ENCODE data around the gene TEX11.
"Not testable (repeated sequence)": the region's sequence is repeated elsewhere in the genome, so short reads cannot be mapped to it uniquely, and the experiment has no call there.

TEX11 gene

GRCh38 chrX:70527610-70528345, 380.7 kb downstream of the TEX11 start:
- no peak for DNase-seq (ENCODE audit: extremely low read depth, low read depth)
- TF ChIP-seq CTCF (IDR thresholded peaks at IDR 0.05; ENCODE audit: low read depth, low read length) = no peak

GRCh38 chrX:70527053-70527452, 381.5 kb downstream of the TEX11 start:
- DNase-seq (ENCODE audit: extremely low read depth, low read depth) = no peak
- TF ChIP-seq CTCF (IDR thresholded peaks at IDR 0.05; ENCODE audit: low read depth, low read length) = no peak

GRCh38 chrX:70525733-70526132, 382.8 kb downstream of the TEX11 start:
- DNase-seq (ENCODE audit: extremely low read depth, low read depth) = no peak
- no peak for TF ChIP-seq CTCF (IDR thresholded peaks at IDR 0.05; ENCODE audit: low read depth, low read length)

GRCh38 chrX:70515692-70516091, 392.8 kb downstream of the TEX11 start:
- DNase-seq (ENCODE audit: extremely low read depth, low read depth) = not testable (repeated sequence)

DNA sequence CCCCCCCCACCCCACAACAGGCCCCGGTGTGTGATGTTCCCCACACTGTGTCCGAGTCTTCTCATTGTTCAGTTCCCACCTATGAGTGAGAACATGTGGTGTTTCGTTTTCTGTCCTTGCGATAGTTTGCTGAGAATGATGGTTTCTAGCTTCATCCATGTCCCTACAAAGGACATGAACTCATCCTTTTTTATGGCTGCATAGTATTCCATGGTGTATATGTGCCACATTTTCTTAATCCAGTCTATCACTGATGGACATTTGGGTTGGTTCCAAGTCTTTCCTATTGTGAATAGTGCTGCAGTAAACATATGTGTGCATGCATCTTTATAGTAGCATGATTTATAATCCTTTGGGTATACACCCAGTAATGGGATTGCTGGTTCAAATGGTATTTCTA, 393.2 kb downstream of the TEX11 start:
- not testable (repeated sequence) for DNase-seq (ENCODE audit: extremely low read depth, low read depth)

DNA sequence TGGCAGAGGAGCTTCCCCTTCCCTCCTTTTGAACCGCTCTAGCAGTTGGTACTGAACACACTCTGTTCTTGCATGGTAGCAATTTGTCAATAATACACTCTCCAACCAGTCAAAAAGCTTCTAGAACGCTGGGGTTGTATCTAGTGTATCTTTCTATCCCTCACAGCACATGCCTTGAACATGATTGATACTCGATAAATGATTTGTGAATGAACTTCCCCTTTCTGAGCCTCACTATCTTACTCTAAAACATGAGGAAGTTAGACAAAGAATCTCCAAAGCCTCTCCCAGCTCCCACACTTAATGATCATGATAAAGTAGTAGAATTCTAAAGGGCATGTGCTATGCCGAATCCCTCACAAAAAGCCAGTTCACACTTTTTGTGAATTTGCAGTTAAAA, 399.4 kb downstream of the TEX11 start:
- DNase-seq (ENCODE audit: extremely low read depth, low read depth) = no peak
- no peak for TF ChIP-seq CTCF (IDR thresholded peaks at IDR 0.05; ENCODE audit: low read depth, low read length)

DNA sequence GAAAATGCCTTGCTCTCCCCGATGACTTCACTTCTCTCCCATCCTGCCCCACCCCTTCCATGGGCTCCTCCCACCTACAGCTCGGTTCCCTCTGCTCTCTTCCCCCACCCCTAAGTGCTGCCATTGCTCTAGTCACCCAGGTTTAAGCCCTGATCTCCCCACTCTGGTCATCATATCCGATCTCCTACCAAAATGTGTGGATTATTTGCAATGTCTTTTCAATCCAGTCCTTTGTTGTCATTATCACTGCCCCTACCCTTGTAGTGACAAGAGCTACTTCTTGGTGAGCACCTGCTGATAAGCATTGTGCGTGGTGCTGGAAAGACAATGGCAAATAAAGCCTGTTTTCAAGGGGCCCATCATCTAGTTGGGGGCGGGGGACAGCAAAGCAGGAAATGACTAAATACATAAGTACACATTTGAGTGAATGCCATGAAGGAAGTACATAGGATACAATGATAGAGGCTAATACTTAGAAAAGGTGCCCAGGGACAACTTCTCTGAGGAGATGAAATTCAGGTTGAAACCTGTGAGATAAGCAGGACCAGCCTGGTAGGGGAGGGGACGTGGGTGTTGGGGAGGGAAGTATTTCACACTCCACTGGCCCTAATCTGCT, 400.1 kb downstream of the TEX11 start:
- TF ChIP-seq CTCF (IDR thresholded peaks at IDR 0.05; ENCODE audit: low read depth, low read length) = no peak
- DNase-seq (ENCODE audit: extremely low read depth, low read depth) = no peak

DNA sequence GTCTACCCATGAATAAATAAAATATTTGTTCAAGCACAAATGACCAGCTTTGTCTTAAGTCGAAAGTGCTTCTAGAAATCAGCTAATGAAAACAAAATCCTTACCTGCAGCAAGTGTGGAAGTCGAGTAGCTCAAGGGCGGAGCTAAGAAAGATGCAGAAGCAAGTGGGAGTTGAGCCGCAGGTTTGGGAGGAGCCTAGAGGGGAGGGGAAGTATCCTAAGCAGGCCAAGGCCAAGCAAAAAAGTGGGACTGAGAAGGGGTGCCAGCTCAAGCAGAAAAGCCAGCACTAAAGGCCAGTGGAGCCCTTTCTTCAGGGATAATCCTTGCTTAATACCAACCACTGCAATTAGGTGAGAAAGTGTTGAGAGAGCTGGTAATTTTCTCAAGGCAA, 403.1 kb downstream of the TEX11 start:
- DNase-seq (ENCODE audit: extremely low read depth, low read depth) = no peak
- no peak for TF ChIP-seq CTCF (IDR thresholded peaks at IDR 0.05; ENCODE audit: low read depth, low read length)
